Activated naive CD4-positive, alpha-beta T cell treated with anti-CD3 and anti-CD28 coated beads, Interleukin-2, amount 10 ng/mL, durations not matched to agents 7 days and 5 days (primary cell): Measurements from ENCODE around the gene ZNF827.

Experiments used
- CTCF ChIA-PET: fragments of 350-600 bp; sonication (Branson Sonifier 250); formaldehyde crosslinking; loops from one replicate; lab custom pipeline; 2021; ENCODE audit warnings: antibody characterized with exemption; lab: Charles Lee
- DNase-seq: peaks from one replicate; pipeline ENCODE4 v3.0.0-alpha.2; 2020
- H3K27ac Mint-ChIP-seq: one replicate; pipeline ENCODE4 v1.8.0; 2021; ENCODE audit warnings: mild to moderate bottlenecking, moderate library complexity, mixed read lengths
- H3K27me3 Mint-ChIP-seq: one replicate; pipeline ENCODE4 v1.8.0; 2021; ENCODE audit warnings: mild to moderate bottlenecking, mixed read lengths
- H3K36me3 Mint-ChIP-seq: one replicate; pipeline ENCODE4 v1.8.0; 2021; ENCODE audit warnings: mixed read lengths
- H3K4me1 Mint-ChIP-seq: one replicate; pipeline ENCODE4 v1.8.0; 2021; ENCODE audit warnings: mixed read lengths
- H3K4me3 Mint-ChIP-seq: one replicate; pipeline ENCODE4 v1.8.0; 2021; ENCODE audit warnings: mild to moderate bottlenecking, moderate library complexity, mixed read lengths
- H3K9me3 Mint-ChIP-seq: one replicate; pipeline ENCODE4 v1.8.0; 2021; ENCODE audit warnings: mixed read lengths

The ZNF827 gene

DNA sequence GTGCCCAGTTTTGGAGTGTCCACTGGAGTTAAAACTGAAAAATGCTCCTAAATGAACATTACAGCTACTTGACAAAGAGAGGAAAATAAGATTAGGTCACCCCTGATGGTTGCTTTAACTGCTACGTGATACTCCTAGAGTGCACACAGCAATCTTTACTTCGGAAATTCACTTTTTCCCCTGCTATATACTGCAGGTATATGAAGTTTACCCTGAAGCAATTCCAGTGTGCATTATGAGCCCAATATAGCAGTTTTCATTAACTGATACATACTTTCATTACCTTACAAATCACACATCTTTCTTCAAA is 773 bp upstream of the ZNF827 start:
- Mint-ChIP-seq H3K36me3 (peaks cover 7% of the 10 kb centered on the region), H3K4me3 (peak overlapping the region; percentile 98), H3K4me1 (peaks cover 27% of the 10 kb centered on the region), H3K27ac (no peak overlapping the region), H3K9me3 (no peaks in the 10 kb centered on the region), H3K27me3 (peaks cover 29% of the 10 kb centered on the region)
- no peak for DNase-seq
- CTCF ChIA-PET: interaction anchor here (0.8 kb wide), 1 partner anchor 96 kb away, joined by 4 read pairs; no protein-coding TSS in a partner anchor

DNA sequence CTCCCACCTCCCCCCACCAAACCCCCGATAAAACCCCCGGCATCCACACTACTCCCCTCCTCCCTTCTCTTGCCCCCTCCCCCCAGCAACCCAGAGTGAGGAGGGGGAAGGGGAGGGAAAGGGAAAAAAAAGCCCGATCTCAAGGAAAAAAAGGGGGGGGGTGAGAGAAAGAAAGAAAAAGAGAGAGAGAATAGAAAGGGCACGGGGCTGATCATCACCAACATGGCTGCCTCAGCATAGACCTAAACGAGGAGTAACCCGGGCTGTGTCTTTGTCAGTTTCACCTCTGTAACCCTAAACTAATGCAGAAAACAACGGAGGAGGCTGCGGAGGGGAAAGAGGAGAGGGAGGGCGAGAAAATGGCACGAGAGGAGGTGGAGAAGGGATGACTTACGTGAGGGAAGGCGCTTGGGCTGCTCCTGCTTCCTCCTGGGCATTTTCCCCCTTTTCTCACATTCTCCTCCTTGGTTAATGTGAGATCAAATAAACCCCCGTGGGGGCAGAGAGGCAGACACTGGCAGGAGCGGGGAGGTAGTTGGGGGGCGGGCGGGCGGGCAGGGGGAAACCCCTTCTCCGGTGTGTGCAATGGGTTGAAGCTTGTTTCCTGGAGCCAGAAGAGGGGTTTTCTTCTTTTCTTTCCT is 532 bp downstream of the ZNF827 start:
- CTCF ChIA-PET: interaction anchor here (0.6 kb wide), 1 partner anchor 18 kb away, joined by 3 read pairs; no protein-coding TSS in a partner anchor
- peak overlapping the region; percentile 88 for H3K27ac Mint-ChIP-seq
- H3K27me3 Mint-ChIP-seq: peaks cover 21% of the 10 kb centered on the region
- peak overlapping the region; percentile 98 for H3K4me3 Mint-ChIP-seq
- no peaks in the 10 kb centered on the region for H3K9me3 Mint-ChIP-seq
- H3K4me1 Mint-ChIP-seq: peaks cover 29% of the 10 kb centered on the region
- H3K36me3 Mint-ChIP-seq: peaks cover 9% of the 10 kb centered on the region
- DNase-seq: peak; percentile 54

DNA sequence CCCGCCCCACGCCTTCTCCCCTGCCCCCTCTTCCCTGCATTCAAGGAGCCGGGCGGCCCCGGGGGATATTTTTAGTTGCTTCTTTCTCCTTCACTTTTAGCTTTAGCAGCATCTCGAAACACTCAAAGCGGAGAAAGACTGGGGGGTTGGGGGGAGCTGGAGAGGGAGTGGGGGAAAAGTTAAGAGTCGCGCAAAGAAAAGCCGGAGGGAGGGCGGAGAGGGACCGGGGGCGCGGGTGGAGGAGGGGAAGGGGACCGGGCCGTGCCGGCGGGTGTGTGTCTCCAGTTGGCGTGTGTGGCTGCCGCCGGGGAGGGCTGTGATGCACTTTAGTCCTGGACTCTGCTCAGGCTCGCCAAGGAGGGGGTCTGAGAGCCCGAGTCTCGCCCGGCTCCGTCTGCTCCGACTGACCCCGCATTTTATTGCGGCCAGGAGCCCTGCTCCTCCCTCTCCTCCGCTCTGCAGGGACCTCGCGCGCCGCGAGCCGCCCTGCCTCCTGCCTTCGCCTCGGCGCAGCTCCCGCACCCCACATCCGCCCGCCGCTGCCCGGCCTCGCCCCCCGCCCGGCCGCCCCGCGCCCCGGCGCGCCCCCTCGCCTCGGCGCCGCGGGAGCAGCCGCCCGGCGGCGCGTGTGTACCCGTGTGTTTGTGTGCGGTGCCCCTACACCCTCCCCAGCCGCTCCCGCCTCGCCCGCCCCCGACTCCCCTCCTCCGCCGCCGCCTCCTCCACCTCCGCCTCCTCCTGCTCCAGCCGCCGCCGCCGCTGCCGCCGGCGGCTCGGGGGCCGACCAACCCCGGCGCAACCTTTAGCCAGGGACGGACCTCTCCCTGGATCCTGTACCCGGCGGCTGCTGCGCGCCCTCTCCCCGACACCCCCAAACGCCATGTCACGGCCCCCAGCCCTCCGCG is 1.4 kb downstream of the ZNF827 start:
- peak overlapping the region; percentile 98 for H3K4me3 Mint-ChIP-seq
- peaks cover 29% of the 10 kb centered on the region for H3K4me1 Mint-ChIP-seq
- peak overlapping the region; percentile 88 for H3K27ac Mint-ChIP-seq
- DNase-seq: peak; percentile 65
- H3K27me3 Mint-ChIP-seq: peaks cover 21% of the 10 kb centered on the region
- H3K36me3 Mint-ChIP-seq: peaks cover 12% of the 10 kb centered on the region
- H3K9me3 Mint-ChIP-seq: no peaks in the 10 kb centered on the region
- CTCF ChIA-PET: no interaction called here

DNA sequence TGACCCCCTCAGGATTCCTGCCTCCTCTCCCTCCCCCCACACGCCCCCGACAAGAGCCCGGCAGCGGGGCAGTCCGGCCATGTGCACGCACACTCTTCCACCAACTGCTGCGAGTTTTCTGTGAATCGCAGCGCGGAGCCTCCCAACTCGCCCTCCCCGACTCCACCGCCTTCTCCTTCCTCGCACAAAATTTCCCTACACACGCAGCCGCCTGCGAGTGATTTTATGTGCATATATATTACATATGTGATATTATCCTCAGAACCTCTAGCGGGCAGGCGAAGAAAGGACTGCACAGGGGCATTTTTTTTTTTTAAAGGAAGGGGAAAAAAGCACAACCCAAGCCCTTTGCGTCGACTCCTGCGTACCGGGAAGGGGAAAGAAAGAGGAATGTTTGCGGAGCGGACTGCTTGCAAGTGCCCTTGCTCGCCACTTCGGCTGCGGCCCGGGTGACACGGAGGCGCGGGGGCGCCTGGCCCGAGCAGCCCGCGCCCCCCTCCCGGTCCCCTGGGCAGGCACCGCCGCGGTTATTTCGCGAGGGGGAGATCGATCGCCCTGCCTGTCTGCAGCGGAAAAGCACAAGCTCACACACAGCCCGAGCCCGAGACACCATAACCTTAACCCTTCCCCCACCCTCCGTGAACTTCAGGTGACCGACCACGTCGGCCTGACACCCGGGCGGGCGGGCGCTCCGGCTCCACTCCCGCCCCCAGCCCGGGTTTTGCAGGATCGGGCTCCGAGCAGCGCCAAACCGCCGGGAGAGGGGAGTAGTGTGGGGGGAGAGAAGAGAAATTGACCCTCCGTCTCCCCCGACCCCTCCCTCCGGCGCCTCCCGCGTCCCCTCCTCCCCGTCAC is 2.3 kb downstream of the ZNF827 start:
- Mint-ChIP-seq H3K27me3 (peaks cover 21% of the 10 kb centered on the region), H3K4me1 (peaks cover 29% of the 10 kb centered on the region), H3K36me3 (peaks cover 12% of the 10 kb centered on the region), H3K4me3 (peak overlapping the region; percentile 98), H3K9me3 (no peaks in the 10 kb centered on the region), H3K27ac (peak overlapping the region; percentile 88)
- CTCF ChIA-PET: interaction anchor here (1.1 kb wide), 1 partner anchor 10 kb away, joined by 4 read pairs; no protein-coding TSS in a partner anchor
- peak; percentile 76 for DNase-seq

DNA sequence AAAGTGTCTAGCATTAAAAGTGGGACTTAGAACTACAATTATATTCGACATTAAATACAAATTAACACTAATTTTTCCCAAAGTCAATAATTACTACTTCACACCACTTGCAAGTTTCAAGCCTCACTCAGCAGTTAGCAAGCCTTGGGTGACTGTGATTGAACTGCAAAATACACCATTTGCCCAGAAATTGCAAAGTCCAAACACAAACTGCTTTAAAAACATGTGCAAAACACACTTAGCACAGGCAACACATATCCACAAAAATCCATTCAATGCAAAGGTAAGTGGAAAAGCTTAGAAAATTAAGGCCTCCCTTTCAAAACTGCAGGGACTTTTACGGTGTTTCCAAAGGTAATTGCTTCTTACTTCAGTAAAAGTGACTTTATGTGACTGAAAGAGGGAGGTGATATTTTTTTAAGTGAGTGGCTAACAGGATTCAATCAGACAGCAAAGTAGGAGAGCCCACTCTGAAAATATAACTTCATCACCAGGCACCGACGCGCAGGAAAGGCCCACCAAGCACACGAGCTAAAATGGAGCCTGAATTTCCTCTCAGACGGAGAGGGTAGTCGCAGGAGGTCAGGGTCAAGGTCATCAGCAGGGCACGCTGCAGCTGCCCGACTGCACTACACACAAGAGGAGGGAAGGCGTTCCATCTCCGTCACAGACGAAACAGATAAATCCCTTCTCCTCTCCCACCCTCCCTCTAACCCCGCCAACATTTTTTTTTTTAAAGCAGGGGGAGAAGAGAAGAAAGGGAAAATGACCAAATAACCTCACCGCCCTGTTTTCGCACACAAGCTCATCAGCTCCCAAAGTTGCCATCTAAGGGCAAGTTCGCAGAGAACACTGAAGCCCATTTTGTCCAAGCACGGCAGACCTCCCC is 3.1 kb downstream of the ZNF827 start:
- H3K4me1 Mint-ChIP-seq: peaks cover 29% of the 10 kb centered on the region
- H3K27me3 Mint-ChIP-seq: peaks cover 21% of the 10 kb centered on the region
- peak overlapping the region; percentile 98 for H3K4me3 Mint-ChIP-seq
- H3K9me3 Mint-ChIP-seq: no peaks in the 10 kb centered on the region
- CTCF ChIA-PET: interaction anchor here (0.8 to 1.1 kb wide), 2 partner anchors 9 to 129 kb away, joined by 3 to 4 read pairs; no protein-coding TSS in a partner anchor
- DNase-seq: peak; percentile 25
- peaks cover 12% of the 10 kb centered on the region for H3K36me3 Mint-ChIP-seq
- peak overlapping the region; percentile 88 for H3K27ac Mint-ChIP-seq

- Mint-ChIP-seq H3K4me3 (peak overlapping the region; percentile 98), H3K27ac (no peak overlapping the region), H3K27me3 (peaks cover 17% of the 10 kb centered on the region)
These were observed 4.1 kb downstream of the ZNF827 start for GRCh38 chr4:145934434-145935047.

GRCh38 chr4:145933134-145933533 is 5.5 kb downstream of the ZNF827 start:
- peaks cover 8% of the 10 kb centered on the region for H3K27me3 Mint-ChIP-seq
- H3K36me3 Mint-ChIP-seq: peaks cover 10% of the 10 kb centered on the region
- H3K27ac Mint-ChIP-seq: no peak overlapping the region
- H3K4me1 Mint-ChIP-seq: peaks cover 20% of the 10 kb centered on the region
- H3K9me3 Mint-ChIP-seq: no peaks in the 10 kb centered on the region
- no peak for DNase-seq
- no peak overlapping the region for H3K4me3 Mint-ChIP-seq
- CTCF ChIA-PET: no interaction called here

More at GRCh38 chr4:145934434-145935047, 4.1 kb downstream of the ZNF827 start:
- peaks cover 28% of the 10 kb centered on the region for H3K4me1 Mint-ChIP-seq
- CTCF ChIA-PET: no interaction called here
- H3K9me3 Mint-ChIP-seq: no peaks in the 10 kb centered on the region
- peaks cover 12% of the 10 kb centered on the region for H3K36me3 Mint-ChIP-seq
- no peak for DNase-seq

- peaks cover 4% of the 10 kb centered on the region for H3K27me3 Mint-ChIP-seq
- no peaks in the 10 kb centered on the region for H3K9me3 Mint-ChIP-seq
- no peak overlapping the region for H3K4me3 Mint-ChIP-seq
- peaks cover 19% of the 10 kb centered on the region for H3K4me1 Mint-ChIP-seq
- CTCF ChIA-PET: no interaction called here
- DNase-seq: no peak
- H3K36me3 Mint-ChIP-seq: peaks cover 8% of the 10 kb centered on the region
- H3K27ac Mint-ChIP-seq: no peak overlapping the region
These were observed 7.2 kb downstream of the ZNF827 start for GRCh38 chr4:145931403-145931802.

GRCh38 chr4:145930592-145930991 is 8.0 kb downstream of the ZNF827 start:
- Mint-ChIP-seq H3K27ac (no peak overlapping the region), H3K36me3 (peaks cover 11% of the 10 kb centered on the region), H3K27me3 (no peaks in the 10 kb centered on the region), H3K4me1 (peaks cover 13% of the 10 kb centered on the region), H3K4me3 (no peak overlapping the region), H3K9me3 (peaks cover under 1% of the 10 kb centered on the region)
- CTCF ChIA-PET: interaction anchor here (1.3 kb wide), 1 partner anchor 42 kb away, joined by 3 read pairs; no protein-coding TSS in a partner anchor
- no peak for DNase-seq

DNA sequence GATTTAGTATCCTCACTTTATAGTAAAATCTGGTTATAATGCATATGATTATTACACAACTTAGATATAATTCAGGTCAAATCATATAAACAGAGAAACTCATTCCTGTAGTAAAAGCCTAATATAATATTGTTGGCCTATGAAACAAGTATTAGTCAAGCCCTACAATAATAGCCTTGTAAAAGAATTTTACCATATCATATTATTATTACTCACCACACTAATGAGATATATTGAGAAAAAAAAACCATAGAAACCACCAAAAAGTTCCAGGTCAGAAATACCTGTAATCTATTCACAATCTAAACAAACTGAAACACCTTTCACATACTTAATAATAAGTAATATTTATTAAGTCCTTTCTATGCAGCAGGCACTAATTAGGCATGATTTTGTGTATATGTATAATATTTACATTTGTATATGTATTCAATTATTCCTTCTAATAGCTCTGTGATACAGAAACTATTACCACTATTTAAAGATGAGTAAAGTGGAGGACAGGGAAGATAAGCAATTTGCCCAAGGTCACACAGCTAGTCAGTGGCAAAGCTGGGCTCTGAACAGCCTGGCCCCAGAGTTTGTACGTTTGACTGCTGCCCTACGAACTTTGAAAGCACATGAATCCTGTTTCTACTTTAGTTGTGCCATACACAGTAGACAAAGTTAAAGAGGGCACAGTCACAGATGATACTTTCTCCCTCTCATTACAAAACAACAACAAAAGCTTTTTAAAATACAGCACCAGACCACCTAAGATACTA is 9.0 kb downstream of the ZNF827 start:
- no peak overlapping the region for H3K27ac Mint-ChIP-seq
- H3K4me1 Mint-ChIP-seq: peaks cover 4% of the 10 kb centered on the region

GRCh38 chr4:145928748-145929147 is 9.9 kb downstream of the ZNF827 start:
- Mint-ChIP-seq H3K27me3 (no peaks in the 10 kb centered on the region), H3K27ac (no peak overlapping the region), H3K9me3 (peaks cover 9% of the 10 kb centered on the region), H3K4me1 (no peaks in the 10 kb centered on the region), H3K36me3 (peaks cover 12% of the 10 kb centered on the region), H3K4me3 (no peak overlapping the region)
- no peak for DNase-seq
- CTCF ChIA-PET: no interaction called here

More for the DNA sequence above, 9.0 kb downstream of the ZNF827 start:
- no peak for DNase-seq
- Mint-ChIP-seq H3K4me3 (no peak overlapping the region), H3K27me3 (no peaks in the 10 kb centered on the region), H3K9me3 (peaks cover 8% of the 10 kb centered on the region), H3K36me3 (peaks cover 13% of the 10 kb centered on the region)
- CTCF ChIA-PET: interaction anchor here (1.3 kb wide), 1 partner anchor 41 kb away, joined by 3 read pairs; no protein-coding TSS in a partner anchor

- H3K27ac Mint-ChIP-seq: no peak overlapping the region
- no peak overlapping the region for H3K4me3 Mint-ChIP-seq
- CTCF ChIA-PET: interaction anchor here (1.2 kb wide), 1 partner anchor 8 kb away, joined by 4 read pairs; no protein-coding TSS in a partner anchor
- peaks cover 8% of the 10 kb centered on the region for H3K36me3 Mint-ChIP-seq
- DNase-seq: no peak
- no peaks in the 10 kb centered on the region for H3K27me3 Mint-ChIP-seq
- H3K9me3 Mint-ChIP-seq: peaks cover 9% of the 10 kb centered on the region
- no peaks in the 10 kb centered on the region for H3K4me1 Mint-ChIP-seq
These were observed 11.6 kb downstream of the ZNF827 start for GRCh38 chr4:145927030-145927429.
